GM18498 (cell line): ENCODE results near the gene LUC7L3.
"Not testable (repeated sequence)": the region's sequence is repeated elsewhere in the genome, so short reads cannot be mapped to it uniquely, and the experiment has no call there.

ENCODE experiments used
- ATAC-seq: cut with Tn5 transposase; IDR thresholded peaks from one replicate; pipeline ENCODE4 v1.9.1; 2021; ENCODE audit warnings: mild to moderate bottlenecking, moderate library complexity; ENCODE audit not compliant: unreplicated experiment

The LUC7L3 gene

GRCh38 chr17:50779747-50780353 is 60.4 kb downstream of the LUC7L3 start:
- ATAC-seq = no peak

GRCh38 chr17:50781167-50781566 is 61.8 kb downstream of the LUC7L3 start:
- ATAC-seq = no peak

GRCh38 chr17:50783193-50783660 is 63.8 kb downstream of the LUC7L3 start:
- no peak for ATAC-seq

- ATAC-seq = no peak
Observed at GRCh38 chr17:50783905-50784304, 64.5 kb downstream of the LUC7L3 start.

GRCh38 chr17:50785126-50785525 is 65.7 kb downstream of the LUC7L3 start:
- no peak for ATAC-seq

GRCh38 chr17:50785946-50786570 is 66.7 kb downstream of the LUC7L3 start:
- no peak for ATAC-seq

- ATAC-seq = no peak
Observed at GRCh38 chr17:50787106-50787505, 67.7 kb downstream of the LUC7L3 start.

- ATAC-seq = no peak
Observed at GRCh38 chr17:50790618-50791017, 71.2 kb downstream of the LUC7L3 start.

- ATAC-seq = no peak
Observed at GRCh38 chr17:50792132-50792531, 72.7 kb downstream of the LUC7L3 start.

GRCh38 chr17:50793007-50793406 is 73.6 kb downstream of the LUC7L3 start:
- no peak for ATAC-seq

GRCh38 chr17:50794361-50794760 is 75.0 kb downstream of the LUC7L3 start:
- ATAC-seq = no peak

- no peak for ATAC-seq
Observed at GRCh38 chr17:50797135-50797810, 77.9 kb downstream of the LUC7L3 start.

- no peak for ATAC-seq
Observed at GRCh38 chr17:50798424-50799288, 79.3 kb downstream of the LUC7L3 start.

- no peak for ATAC-seq
Observed at GRCh38 chr17:50799582-50799981, 80.2 kb downstream of the LUC7L3 start.

GRCh38 chr17:50800196-50800700 is 80.8 kb downstream of the LUC7L3 start:
- ATAC-seq = no peak

- ATAC-seq = no peak
Observed at GRCh38 chr17:50802609-50803571, 83.5 kb downstream of the LUC7L3 start.

- no peak for ATAC-seq
Observed at GRCh38 chr17:50803676-50804075, 84.3 kb downstream of the LUC7L3 start.

GRCh38 chr17:50804749-50805475 is 85.5 kb downstream of the LUC7L3 start:
- not testable (repeated sequence) for ATAC-seq

- ATAC-seq = no peak
Observed at GRCh38 chr17:50805486-50805885, 86.1 kb downstream of the LUC7L3 start.
